ENCODE measurements around the gene SMIM45.
A peak's percentile ranks its signal among the peaks of the same experiment; 100 is the strongest.

The SMIM45 gene

DNA sequence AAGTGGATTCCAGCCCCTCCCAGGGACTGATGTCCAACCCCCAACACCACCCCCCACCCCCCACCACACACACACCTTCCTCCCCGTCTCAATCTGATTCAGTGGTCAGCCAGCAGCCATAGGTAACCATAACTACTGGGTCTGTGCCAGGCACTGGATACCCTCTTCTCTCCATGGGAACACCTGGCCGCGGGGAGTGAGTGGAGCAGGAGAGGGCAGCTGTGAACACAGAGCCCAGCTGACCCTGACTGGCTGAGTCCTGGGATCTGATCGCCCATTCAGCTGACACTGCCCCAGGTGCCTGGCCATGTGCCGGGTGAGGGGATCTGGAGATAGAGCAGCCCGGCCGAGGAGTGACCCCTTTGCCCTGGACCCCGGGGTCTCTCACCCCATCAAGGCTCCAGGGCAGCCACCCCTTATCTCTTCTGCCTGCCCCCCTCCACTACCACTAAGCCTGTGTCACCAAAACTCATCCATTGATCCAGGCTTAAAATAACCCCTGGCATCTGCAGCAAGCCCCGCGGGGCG, 34.5 kb upstream of the SMIM45 start:
- TF ChIP-seq, protein P1, sequence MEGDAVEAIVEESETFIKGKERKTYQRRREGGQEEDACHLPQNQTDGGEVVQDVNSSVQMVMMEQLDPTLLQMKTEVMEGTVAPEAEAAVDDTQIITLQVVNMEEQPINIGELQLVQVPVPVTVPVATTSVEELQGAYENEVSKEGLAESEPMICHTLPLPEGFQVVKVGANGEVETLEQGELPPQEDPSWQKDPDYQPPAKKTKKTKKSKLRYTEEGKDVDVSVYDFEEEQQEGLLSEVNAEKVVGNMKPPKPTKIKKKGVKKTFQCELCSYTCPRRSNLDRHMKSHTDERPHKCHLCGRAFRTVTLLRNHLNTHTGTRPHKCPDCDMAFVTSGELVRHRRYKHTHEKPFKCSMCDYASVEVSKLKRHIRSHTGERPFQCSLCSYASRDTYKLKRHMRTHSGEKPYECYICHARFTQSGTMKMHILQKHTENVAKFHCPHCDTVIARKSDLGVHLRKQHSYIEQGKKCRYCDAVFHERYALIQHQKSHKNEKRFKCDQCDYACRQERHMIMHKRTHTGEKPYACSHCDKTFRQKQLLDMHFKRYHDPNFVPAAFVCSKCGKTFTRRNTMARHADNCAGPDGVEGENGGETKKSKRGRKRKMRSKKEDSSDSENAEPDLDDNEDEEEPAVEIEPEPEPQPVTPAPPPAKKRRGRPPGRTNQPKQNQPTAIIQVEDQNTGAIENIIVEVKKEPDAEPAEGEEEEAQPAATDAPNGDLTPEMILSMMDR (conservative IDR thresholded peaks at IDR 0.05; ENCODE audit: low read length) = no peak
- H3K4me3 ChIP-seq (ENCODE audit: low read length) = no peak overlapping the region
- no peak for DNase-seq (ENCODE audit: low read depth)

DNA sequence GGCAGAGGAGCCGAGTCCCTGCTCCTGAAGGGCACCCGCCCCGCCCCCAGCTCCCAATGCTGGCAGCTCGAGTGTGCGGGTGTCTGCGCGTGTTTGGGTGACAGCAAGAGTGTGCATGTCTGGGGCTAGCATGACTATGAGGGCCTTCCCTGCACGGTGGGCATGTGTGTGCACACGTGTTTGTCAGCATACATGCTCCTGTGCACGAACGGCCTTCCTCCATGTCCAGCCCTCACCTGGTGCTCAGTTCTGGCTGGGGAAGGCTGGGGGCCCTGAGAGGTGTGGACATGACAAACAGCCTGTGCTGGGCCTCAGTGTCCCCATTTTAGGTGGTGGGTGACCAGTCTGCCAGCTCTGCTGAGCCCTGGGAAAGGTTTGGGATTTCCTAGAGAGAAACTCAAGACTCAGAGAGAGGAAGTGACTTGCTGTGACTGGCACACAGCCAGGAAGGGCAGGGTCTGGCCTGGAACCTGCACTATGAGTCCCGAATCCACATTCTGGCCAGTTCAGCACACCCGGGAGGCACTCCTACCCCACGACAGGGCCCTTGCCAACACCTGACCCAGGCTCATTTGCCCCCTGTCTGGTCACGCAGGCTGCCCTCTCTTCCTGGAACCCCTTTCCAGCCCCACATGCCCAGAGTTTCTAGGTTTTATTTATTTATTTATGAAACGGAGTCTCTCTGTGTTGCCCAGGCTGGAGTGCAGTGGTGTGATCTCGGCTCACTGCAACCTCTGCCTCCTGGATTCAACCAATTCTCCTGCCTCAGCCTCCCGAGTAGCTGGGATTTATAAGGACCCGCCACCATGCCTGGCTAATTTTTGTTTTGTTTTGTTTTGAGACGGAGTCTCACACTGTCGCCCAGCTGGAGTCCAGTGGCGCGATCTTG, 33.8 kb upstream of the SMIM45 start:
- DNase-seq (ENCODE audit: low read depth) = peak; percentile 25
- TF ChIP-seq, protein P1 (conservative IDR thresholded peaks at IDR 0.05; ENCODE audit: low read length) = no peak
- H3K4me3 ChIP-seq (ENCODE audit: low read length) = no peak overlapping the region

- DNase-seq (ENCODE audit: low read depth) = peak; percentile 42
- peak overlapping the region; percentile 53 for H3K4me3 ChIP-seq (ENCODE audit: low read length)
- TF ChIP-seq, protein P1 (conservative IDR thresholded peaks at IDR 0.05; ENCODE audit: low read length) = no peak
Measured at GRCh38 chr22:41919357-41920224, 32.4 kb upstream of the SMIM45 start.

DNA sequence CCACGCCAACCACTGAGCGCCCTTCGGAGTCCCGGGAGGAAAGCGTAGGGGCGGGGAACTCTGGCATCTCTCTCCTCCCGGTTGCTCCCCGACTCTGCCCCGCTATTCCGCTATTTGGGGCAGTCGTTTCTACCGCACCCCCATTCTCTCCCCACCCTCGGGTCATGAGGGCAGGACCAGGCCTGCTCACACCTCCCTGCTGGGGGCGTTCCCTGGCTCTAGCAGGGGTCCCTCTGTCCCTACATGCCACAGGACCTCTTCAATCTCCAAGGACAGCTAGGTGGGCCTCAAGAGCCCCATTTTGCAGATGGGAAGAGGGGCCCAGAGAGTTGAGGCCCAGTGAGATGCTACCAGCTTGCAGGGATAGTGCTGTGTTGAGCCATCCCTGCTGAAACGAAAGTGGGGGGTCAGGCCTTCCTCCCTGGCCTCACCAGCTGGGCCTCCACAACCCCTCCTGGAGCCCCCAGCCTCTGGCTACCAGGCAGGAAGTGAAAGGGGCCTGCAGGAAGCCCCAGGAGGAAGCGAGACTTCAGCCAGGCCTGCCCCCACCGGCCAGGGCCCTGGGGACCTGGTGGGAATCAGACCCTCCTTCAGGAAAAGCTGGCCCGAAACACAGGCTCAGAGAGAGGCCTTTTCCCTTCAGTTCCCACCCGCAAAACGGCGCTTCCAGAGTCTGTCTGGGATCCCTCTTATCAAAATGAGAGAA, 31.5 kb upstream of the SMIM45 start:
- H3K4me3 ChIP-seq (ENCODE audit: low read length) = no peak overlapping the region
- DNase-seq (ENCODE audit: low read depth) = no peak
- TF ChIP-seq, protein P1 (conservative IDR thresholded peaks at IDR 0.05; ENCODE audit: low read length) = no peak

DNA sequence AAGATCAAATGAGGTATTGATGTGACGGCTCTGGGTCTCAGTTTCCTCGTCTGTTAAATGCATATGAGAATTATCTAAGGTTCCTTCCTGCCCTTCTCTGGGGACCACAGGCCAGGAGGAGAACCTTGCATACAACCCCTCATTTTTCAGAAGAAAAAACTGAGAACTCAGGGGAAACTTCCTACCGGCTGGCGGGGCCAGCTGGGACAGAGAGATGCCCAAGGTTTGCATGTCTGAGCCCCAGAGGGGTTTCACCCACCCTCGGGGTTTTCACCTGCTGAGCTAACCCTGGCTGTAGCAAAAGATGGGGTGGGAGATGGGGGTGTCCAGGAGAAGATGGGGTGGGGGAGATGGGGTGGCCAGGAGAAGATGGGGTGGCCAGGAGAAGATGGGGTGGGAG, 29.6 kb upstream of the SMIM45 start:
- no peak overlapping the region for H3K4me3 ChIP-seq (ENCODE audit: low read length)
- TF ChIP-seq, protein P1 (conservative IDR thresholded peaks at IDR 0.05; ENCODE audit: low read length) = no peak
- no peak for DNase-seq (ENCODE audit: low read depth)

DNA sequence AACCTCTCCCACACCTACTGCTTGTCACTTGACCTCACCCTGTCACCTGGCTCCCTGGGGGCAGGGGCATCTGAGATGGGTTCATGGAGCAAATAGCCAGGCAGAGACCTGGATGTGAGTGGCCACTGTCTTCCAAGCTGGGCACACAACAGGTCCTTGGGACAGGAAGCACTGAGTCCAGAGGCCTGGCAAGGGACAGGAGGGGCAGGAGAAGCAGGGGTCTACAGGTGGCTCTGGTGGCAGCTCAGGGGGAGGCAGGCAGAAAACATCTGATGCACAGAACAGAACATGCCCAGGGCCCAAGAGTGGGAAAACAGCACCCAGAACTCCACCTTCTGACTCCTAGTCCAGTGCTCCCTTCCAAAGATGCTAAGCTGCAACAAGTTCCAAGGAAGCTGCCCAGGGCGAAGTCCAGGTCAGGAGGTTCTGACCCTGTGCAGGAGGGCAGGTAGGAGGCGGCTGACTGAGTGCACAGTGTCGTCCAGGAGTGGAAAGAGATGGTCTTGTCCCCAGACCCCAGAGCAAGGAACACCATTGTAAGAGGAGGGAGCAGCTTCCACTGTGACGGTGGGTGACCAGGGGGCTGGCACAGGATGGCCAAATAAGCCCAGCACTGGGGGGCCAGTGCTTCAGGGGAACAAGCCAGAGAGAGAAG, 28.9 kb upstream of the SMIM45 start:
- H3K4me3 ChIP-seq (ENCODE audit: low read length) = no peak overlapping the region
- TF ChIP-seq, protein P1 (conservative IDR thresholded peaks at IDR 0.05; ENCODE audit: low read length) = no peak
- DNase-seq (ENCODE audit: low read depth) = no peak
